KMS-11 (cell line): Measurements from ENCODE around the gene SPTY2D1.
A peak's percentile ranks its signal among the peaks of the same experiment; 100 is the strongest.

ENCODE experiments used
- H2AFZ ChIP-seq: fragments of 200-600 bp; sonication (generic); 2 replicates; pipeline ENCODE4 v1.6.1; 2016; ENCODE audit warnings: antibody characterized with exemption, mixed run types, low read depth
- H3K27ac ChIP-seq: fragments of 200-600 bp; sonication (generic); 2 replicates; pipeline ENCODE4 v1.6.1; 2016; ENCODE audit warnings: mild to moderate bottlenecking, mixed run types
- H3K27me3 ChIP-seq: fragments of 200-600 bp; sonication (generic); 2 replicates; pipeline ENCODE4 v1.6.1; 2017; ENCODE audit warnings: mild to moderate bottlenecking, low read depth, mixed run types, moderate library complexity; ENCODE audit not compliant: insufficient read depth
- H3K36me3 ChIP-seq: fragments of 200-600 bp; sonication (generic); 2 replicates; pipeline ENCODE4 v1.6.1; 2017; ENCODE audit warnings: mild to moderate bottlenecking, mixed run types; ENCODE audit not compliant: insufficient read depth
- H3K4me1 ChIP-seq: fragments of 200-600 bp; sonication (generic); 2 replicates; pipeline ENCODE4 v1.6.1; 2016; ENCODE audit warnings: mild to moderate bottlenecking, low read depth, mixed run types; ENCODE audit not compliant: poor library complexity, severe bottlenecking
- H3K4me2 ChIP-seq: fragments of 200-600 bp; sonication (generic); 2 replicates; pipeline ENCODE4 v1.7.0; 2016; ENCODE audit warnings: mild to moderate bottlenecking, mixed run types
- H3K4me3 ChIP-seq: fragments of 200-600 bp; sonication (generic); IDR thresholded peaks from 2 replicates; pipeline ENCODE4 v1.6.1; 2017; ENCODE audit warnings: low read depth, low read length, mixed read lengths; ENCODE audit not compliant: insufficient read depth
- H3K79me2 ChIP-seq: fragments of 200-600 bp; sonication (generic); 2 replicates; pipeline ENCODE4 v1.6.1; 2016; ENCODE audit warnings: low read depth, mixed run types; ENCODE audit not compliant: insufficient read depth
- H3K9ac ChIP-seq: fragments of 200-600 bp; sonication (generic); 2 replicates; pipeline ENCODE4 v1.6.1; 2016; ENCODE audit warnings: mild to moderate bottlenecking, mixed run types
- H4K20me1 ChIP-seq: fragments of 200-600 bp; sonication (generic); 2 replicates; pipeline ENCODE4 v1.6.1; 2016; ENCODE audit warnings: mild to moderate bottlenecking, mixed run types; ENCODE audit not compliant: insufficient read depth
- CTCF ChIP-seq: fragments of 200-600 bp; sonication (generic); conservative IDR thresholded peaks from 2 replicates; pipeline ENCODE4 v1.6.1; 2017; ENCODE audit warnings: low read depth, mild to moderate bottlenecking, antibody characterized with exemption, low read length, moderate library complexity, mixed read lengths

Gene SPTY2D1

DNA sequence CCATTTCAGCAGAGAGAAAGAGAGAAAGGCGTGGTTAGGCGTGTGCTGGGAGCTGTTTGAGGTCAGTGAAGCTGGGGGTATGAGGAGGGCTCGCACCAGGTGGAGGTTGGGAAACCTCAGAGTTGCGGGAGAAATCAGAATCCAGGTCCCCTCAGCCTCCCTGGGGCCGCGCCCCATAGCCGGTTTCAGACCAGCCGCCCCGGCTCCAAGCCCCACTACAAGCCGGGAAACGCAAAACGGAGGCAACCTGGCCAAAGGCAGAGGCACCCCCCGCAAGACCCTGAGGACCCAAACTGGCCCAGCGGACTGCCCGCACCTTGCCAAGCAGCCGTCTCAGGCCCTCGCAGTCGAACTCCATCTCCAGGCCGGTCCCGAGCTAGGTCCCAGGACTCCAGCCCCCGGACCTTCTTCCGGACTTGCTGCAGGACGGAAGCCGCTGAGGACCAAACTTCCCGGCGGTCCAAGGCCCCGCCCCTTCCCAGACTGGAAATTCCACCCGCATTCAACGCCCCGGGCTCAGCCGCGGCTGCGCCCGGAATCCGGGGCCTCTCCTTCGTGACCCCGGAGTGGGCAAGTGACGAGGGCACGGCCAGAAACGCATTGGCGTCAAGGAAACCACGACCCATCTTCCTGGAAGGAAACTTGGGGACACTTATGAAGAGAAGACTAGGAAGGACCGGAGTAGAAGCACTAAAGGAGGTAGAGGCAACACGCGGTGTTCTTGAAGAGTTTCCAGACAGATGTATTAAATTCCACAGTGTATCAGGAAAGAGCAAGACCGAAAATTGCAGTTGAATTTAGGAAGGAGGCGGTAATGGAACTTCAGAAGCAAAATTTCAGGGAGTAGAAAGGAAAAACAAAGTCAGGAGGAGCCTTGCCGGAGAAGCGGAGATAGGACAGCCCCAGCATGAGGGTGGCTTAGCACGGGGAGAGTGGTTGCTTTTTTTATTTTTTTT lies 45.6 kb downstream of the SPTY2D1 start, which contains the start of gene UEVLD:
TSS of gene UEVLD (minus strand) at position 438 of the 956 bp plus-strand sequence. CDS start at position 358, 80 bp downstream.
- TF ChIP-seq CTCF: no peak
- peak within 1 kb of the TSS; percentile 90 for H3K4me2 ChIP-seq
- H3K27me3 ChIP-seq: no peaks in the 10 kb centered on the region
- H4K20me1 ChIP-seq: no peaks in the 10 kb centered on the region
- peak within 1 kb of the TSS; percentile 40 for H3K27ac ChIP-seq
- H2AFZ ChIP-seq: peak within 1 kb of the TSS; percentile 86
- H3K79me2 ChIP-seq: peaks cover 29% of the 10 kb centered on the region; the same call in 1 of the 2 replicates
- H3K4me1 ChIP-seq: peaks cover 40% of the 10 kb centered on the region
- H3K4me3 ChIP-seq: no peak within 1 kb of the TSS
- no peaks in the 10 kb centered on the region for H3K36me3 ChIP-seq
- peak within 1 kb of the TSS; percentile 52 for H3K9ac ChIP-seq

GRCh38 chr11:18581825-18582224 lies 52.3 kb downstream of the SPTY2D1 start:
- Histone ChIP-seq H3K27me3 (no peaks in the 10 kb centered on the region), H4K20me1 (no peaks in the 10 kb centered on the region), H3K27ac (no peak overlapping the region), H3K4me2 (no peak overlapping the region), H2AFZ (no peak overlapping the region), H3K36me3 (no peaks in the 10 kb centered on the region), H3K9ac (no peak overlapping the region), H3K79me2 (peaks cover 8% of the 10 kb centered on the region; the same call in 1 of the 2 replicates), H3K4me1 (peaks cover 34% of the 10 kb centered on the region), H3K4me3 (no peak overlapping the region)
- TF ChIP-seq CTCF: no peak

DNA sequence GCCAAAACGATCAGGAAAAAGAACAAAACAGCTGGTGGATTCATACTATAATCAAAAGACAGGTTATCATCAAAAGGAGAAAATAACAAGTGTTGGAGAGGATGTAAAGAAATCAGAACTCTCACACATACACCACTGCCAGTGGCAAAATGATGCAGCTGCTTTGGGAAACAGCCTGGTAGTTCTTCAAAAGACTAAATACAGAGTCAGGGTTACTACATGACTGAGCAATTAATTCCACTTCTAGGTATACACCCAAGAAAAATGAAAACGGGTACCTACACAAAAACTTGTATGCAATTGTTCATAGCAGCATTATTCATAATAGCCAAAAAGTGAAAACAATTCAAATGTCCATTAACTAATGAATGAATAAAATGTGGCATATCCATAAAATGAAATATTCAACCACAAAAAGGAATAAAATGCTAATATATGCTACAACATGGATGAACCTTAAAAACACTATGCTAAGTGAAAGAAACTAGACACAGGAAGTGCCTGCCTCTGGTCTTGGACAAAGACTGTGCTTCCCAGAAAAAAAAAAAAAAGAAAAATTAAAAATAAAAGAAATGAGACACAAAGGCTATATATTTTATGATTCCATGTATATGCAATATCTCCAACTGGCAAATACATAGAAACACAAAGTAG lies 53.9 kb downstream of the SPTY2D1 start:
- Histone ChIP-seq H2AFZ (no peak overlapping the region), H3K27ac (no peak overlapping the region), H3K79me2 (no peaks in the 10 kb centered on the region), H4K20me1 (no peaks in the 10 kb centered on the region), H3K4me1 (peaks cover 34% of the 10 kb centered on the region), H3K27me3 (no peaks in the 10 kb centered on the region), H3K4me2 (peak overlapping the region; percentile 52; the same call in 1 of the 2 replicates), H3K9ac (no peak overlapping the region), H3K4me3 (no peak overlapping the region), H3K36me3 (no peaks in the 10 kb centered on the region)
- TF ChIP-seq CTCF: no peak

GRCh38 chr11:18578975-18579598 lies 55.1 kb downstream of the SPTY2D1 start:
- H3K4me1 ChIP-seq: peaks cover 30% of the 10 kb centered on the region
- H3K4me2 ChIP-seq: peak overlapping the region; percentile 52
- H3K79me2 ChIP-seq: no peaks in the 10 kb centered on the region
- H3K27ac ChIP-seq: peak overlapping the region; percentile 10; the same call in 1 of the 2 replicates
- H3K27me3 ChIP-seq: no peaks in the 10 kb centered on the region
- no peak overlapping the region for H3K4me3 ChIP-seq
- no peak overlapping the region for H3K9ac ChIP-seq
- TF ChIP-seq CTCF: no peak
- H2AFZ ChIP-seq: no peak overlapping the region
- H4K20me1 ChIP-seq: no peaks in the 10 kb centered on the region
- no peaks in the 10 kb centered on the region for H3K36me3 ChIP-seq
